IMR-90 (cell line): ENCODE data around the gene SURF6.

Experiments
- CHD1 ChIP-seq: IDR thresholded peaks from 2 replicates; pipeline ENCODE4 v1.6.1; 2012; ENCODE audit warnings: low read depth, low read length, improper control_type of control experiment
- POLR2A ChIP-seq: IDR thresholded peaks from 2 replicates; pipeline ENCODE4 v1.6.1; 2012; ENCODE audit warnings: mild to moderate bottlenecking, low read depth, low read length
- RCOR1 ChIP-seq: IDR thresholded peaks from 2 replicates; pipeline ENCODE4 v1.6.1; 2012; ENCODE audit warnings: mild to moderate bottlenecking, low read length, improper control_type of control experiment; ENCODE audit not compliant: insufficient replicate concordance
- TF ChIP-seq, protein P1 (sequence below): fragments of 150-350 bp; IDR thresholded peaks from 2 replicates; pipeline ENCODE4 v1.6.1; 2017; ENCODE audit warnings: mild to moderate bottlenecking, antibody characterized with exemption, low read length, low read depth
- TF ChIP-seq, protein P2 (sequence below): conservative IDR thresholded peaks from 2 replicates; pipeline ENCODE4 v1.5.1; 2012; ENCODE audit warnings: mild to moderate bottlenecking, low read depth, low read length, improper control_type of control experiment

DNA sequence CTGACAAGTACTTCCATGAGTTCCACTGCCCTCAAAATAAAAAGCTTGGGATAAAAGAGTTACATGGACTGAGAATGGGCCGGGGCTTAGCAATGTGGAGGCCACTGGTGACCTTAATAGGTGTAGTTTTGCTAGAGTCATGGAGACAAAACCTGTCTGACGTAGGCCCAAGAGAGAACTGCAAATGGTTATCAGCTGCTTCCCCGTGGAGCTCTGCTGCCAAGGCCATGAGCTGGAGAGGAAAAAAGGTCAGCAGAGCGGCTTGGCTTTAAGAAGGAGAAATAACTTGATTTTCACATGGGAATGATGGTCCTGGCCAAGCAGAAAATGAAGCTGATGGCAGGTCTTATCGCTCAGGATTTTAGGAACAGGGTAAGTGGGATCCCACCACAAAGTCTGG, 3.7 kb upstream of the SURF6 start:
- TF ChIP-seq, protein P1, sequence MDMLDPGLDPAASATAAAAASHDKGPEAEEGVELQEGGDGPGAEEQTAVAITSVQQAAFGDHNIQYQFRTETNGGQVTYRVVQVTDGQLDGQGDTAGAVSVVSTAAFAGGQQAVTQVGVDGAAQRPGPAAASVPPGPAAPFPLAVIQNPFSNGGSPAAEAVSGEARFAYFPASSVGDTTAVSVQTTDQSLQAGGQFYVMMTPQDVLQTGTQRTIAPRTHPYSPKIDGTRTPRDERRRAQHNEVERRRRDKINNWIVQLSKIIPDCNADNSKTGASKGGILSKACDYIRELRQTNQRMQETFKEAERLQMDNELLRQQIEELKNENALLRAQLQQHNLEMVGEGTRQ = no peak
- TF ChIP-seq, protein P2, sequence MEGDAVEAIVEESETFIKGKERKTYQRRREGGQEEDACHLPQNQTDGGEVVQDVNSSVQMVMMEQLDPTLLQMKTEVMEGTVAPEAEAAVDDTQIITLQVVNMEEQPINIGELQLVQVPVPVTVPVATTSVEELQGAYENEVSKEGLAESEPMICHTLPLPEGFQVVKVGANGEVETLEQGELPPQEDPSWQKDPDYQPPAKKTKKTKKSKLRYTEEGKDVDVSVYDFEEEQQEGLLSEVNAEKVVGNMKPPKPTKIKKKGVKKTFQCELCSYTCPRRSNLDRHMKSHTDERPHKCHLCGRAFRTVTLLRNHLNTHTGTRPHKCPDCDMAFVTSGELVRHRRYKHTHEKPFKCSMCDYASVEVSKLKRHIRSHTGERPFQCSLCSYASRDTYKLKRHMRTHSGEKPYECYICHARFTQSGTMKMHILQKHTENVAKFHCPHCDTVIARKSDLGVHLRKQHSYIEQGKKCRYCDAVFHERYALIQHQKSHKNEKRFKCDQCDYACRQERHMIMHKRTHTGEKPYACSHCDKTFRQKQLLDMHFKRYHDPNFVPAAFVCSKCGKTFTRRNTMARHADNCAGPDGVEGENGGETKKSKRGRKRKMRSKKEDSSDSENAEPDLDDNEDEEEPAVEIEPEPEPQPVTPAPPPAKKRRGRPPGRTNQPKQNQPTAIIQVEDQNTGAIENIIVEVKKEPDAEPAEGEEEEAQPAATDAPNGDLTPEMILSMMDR = no peak
- TF ChIP-seq POLR2A = no peak
- TF ChIP-seq CHD1 = no peak
- TF ChIP-seq RCOR1 = no peak
